ENCODE results near the gene CES3.

CES3 gene

GRCh38 chr16:67011274-67011673 is 50.2 kb downstream of the CES3 start:
- no peak for DNase-seq

GRCh38 chr16:67013233-67013822 is 52.3 kb downstream of the CES3 start:
- DNase-seq, result no peak

- DNase-seq, result peak; percentile 88
Measured at GRCh38 chr16:67013823-67014633, 53.0 kb downstream of the CES3 start.

GRCh38 chr16:67014634-67015312 is 53.7 kb downstream of the CES3 start:
- peak; percentile 31 for DNase-seq

- no peak for DNase-seq
Measured at GRCh38 chr16:67015313-67015731, 54.3 kb downstream of the CES3 start.

GRCh38 chr16:67016143-67016542 is 55.1 kb downstream of the CES3 start:
- no peak for DNase-seq

- DNase-seq, result no peak
Measured at GRCh38 chr16:67016681-67017420, 55.8 kb downstream of the CES3 start.

GRCh38 chr16:67017421-67017750 is 56.3 kb downstream of the CES3 start:
- DNase-seq, result no peak

- no peak for DNase-seq
Measured at GRCh38 chr16:67017810-67018488, 56.9 kb downstream of the CES3 start.

- no peak for DNase-seq
Measured at GRCh38 chr16:67019171-67019570, 58.1 kb downstream of the CES3 start.

- no peak for DNase-seq
Measured at GRCh38 chr16:67021321-67021720, 60.3 kb downstream of the CES3 start.

- no peak for DNase-seq
Measured at GRCh38 chr16:67022531-67023214, 61.6 kb downstream of the CES3 start.

- no peak for DNase-seq
Measured at GRCh38 chr16:67023689-67024088, 62.6 kb downstream of the CES3 start.
